Testis (tissue), 2 donors: ENCODE data around the gene MAIP1.

Experiments used
- POLR2A ChIP-seq: fragments of 450-650 bp; IDR thresholded peaks from one replicate; pipeline ENCODE4 v1.6.1; 2017; ENCODE audit warnings: antibody characterized with exemption, mild to moderate bottlenecking, moderate library complexity
- TF ChIP-seq, protein P1 (sequence below), 3 experiments: fragments of 450-650 bp in 2 of 3; fragments of 200-600 bp in 1 of 3; sonication (generic) in 1 of 3; IDR thresholded peaks; one replicate each; pipeline ENCODE4 v1.5.1; 2016 to 2019; ENCODE audit warnings: antibody characterized with exemption in 3 of 3, mild to moderate bottlenecking in 2 of 3, moderate library complexity in 1 of 3

DNA sequence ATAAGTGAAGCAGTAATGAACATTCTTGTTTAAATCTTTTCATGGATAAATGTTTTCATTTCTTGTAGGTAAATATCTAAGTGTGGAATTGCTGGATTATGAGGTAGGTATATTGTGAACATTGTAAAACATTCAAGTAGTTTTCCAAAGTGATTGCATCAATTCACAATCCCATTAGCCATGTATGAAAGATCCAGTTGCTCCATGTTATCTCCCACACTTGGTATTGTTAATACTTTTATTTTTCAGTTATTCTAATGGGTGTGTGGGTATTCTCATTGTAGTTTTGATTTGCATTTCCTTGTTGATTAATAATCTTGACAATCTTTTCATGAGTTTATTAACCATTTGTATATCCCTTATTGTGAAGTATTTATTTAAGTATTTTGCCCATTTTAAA lies 50.3 kb downstream of the MAIP1 start:
- TF ChIP-seq POLR2A: no peak
- TF ChIP-seq, protein P1, sequence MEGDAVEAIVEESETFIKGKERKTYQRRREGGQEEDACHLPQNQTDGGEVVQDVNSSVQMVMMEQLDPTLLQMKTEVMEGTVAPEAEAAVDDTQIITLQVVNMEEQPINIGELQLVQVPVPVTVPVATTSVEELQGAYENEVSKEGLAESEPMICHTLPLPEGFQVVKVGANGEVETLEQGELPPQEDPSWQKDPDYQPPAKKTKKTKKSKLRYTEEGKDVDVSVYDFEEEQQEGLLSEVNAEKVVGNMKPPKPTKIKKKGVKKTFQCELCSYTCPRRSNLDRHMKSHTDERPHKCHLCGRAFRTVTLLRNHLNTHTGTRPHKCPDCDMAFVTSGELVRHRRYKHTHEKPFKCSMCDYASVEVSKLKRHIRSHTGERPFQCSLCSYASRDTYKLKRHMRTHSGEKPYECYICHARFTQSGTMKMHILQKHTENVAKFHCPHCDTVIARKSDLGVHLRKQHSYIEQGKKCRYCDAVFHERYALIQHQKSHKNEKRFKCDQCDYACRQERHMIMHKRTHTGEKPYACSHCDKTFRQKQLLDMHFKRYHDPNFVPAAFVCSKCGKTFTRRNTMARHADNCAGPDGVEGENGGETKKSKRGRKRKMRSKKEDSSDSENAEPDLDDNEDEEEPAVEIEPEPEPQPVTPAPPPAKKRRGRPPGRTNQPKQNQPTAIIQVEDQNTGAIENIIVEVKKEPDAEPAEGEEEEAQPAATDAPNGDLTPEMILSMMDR (IDR thresholded peaks at IDR 0.05): no peak
